GM12801 (cell line): ENCODE results near the gene UBE2U.

Experiments used
- TF ChIP-seq, protein P1 (sequence below): IDR thresholded peaks from one replicate; pipeline ENCODE4 v1.5.1; 2011; ENCODE audit warnings: control low read depth; ENCODE audit not compliant: insufficient read length; ENCODE audit errors: extremely low read depth

Gene UBE2U

DNA sequence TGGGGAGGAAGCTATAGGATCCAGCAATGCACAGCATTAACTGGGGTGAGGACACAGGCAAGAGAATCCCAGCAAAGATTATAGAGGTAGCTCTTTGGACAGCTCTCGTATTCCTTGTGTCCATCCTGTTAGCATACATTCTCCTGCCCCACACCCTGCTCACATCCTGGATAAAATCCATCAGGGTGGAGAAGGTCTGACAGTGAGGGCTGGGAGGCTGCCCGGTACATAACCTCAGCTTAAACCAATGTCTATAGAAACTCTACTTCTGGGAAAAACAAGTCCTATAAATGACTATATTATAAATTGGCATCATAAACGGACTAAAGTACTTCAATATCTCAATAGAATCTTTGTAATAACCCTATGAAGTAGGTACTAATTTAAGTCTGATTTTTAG is 36.8 kb upstream of the UBE2U start:
- TF ChIP-seq, protein P1, sequence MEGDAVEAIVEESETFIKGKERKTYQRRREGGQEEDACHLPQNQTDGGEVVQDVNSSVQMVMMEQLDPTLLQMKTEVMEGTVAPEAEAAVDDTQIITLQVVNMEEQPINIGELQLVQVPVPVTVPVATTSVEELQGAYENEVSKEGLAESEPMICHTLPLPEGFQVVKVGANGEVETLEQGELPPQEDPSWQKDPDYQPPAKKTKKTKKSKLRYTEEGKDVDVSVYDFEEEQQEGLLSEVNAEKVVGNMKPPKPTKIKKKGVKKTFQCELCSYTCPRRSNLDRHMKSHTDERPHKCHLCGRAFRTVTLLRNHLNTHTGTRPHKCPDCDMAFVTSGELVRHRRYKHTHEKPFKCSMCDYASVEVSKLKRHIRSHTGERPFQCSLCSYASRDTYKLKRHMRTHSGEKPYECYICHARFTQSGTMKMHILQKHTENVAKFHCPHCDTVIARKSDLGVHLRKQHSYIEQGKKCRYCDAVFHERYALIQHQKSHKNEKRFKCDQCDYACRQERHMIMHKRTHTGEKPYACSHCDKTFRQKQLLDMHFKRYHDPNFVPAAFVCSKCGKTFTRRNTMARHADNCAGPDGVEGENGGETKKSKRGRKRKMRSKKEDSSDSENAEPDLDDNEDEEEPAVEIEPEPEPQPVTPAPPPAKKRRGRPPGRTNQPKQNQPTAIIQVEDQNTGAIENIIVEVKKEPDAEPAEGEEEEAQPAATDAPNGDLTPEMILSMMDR: no peak

DNA sequence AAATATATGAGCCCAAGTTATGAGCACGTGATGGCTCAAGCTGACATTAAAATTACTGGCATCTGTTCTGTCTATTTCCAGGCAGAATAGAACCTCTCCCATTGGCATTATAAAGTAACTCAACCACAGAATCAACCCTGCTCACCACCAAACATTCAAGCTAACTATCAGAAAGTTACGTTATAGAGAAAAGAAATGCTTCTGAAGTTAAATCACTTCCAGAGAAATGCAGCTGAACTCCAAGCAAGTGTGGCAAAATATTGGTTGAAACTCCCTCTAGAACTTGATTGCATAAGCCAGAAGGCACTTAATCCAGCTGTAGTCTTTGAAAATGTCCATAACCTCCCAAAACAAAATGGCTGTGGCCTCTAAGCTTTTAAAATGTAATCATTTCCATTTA is 36.2 kb upstream of the UBE2U start:
- TF ChIP-seq, protein P1: no peak

DNA sequence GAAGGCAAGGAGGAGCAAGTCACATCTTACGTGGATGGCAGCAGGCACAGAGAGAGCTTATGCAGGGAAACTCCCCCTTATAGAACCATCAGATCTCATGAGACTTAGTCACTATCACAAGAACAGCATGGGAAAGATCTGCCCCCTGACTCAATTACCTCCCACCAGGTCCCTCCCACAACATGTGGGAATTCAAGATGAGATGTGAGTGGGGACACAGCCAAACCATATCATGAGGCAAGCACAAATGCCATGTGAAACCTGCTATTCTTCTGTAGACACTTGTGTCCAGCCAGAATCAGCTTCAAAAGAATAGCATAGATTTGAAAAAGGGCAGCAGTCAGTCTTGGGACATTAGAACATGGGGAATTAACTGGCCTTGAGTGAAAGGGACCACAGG is 32.2 kb upstream of the UBE2U start:
- TF ChIP-seq, protein P1: no peak

DNA sequence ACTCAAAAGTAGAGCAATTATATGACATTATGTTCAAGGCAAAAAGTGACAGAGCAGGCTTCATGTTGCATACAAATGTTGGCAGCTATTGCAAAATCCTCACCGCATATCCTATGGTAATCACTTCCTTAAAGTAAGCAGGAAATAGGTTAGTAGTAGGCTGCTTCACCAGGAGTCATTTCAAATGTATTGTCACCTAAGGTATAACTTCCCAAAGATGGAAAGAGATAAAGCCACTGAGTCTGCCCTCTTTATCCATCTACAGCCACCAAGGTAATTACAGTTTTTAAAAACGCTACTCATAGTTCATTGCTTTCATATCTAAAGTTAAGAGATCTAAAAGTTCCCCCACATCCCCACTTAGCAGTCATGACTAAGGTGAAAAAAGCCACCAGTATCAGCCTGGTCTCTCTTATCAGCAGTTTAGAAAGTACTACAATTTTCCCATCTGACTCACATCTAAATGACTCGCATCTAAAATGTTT is 31.6 kb upstream of the UBE2U start:
- TF ChIP-seq, protein P1: no peak

DNA sequence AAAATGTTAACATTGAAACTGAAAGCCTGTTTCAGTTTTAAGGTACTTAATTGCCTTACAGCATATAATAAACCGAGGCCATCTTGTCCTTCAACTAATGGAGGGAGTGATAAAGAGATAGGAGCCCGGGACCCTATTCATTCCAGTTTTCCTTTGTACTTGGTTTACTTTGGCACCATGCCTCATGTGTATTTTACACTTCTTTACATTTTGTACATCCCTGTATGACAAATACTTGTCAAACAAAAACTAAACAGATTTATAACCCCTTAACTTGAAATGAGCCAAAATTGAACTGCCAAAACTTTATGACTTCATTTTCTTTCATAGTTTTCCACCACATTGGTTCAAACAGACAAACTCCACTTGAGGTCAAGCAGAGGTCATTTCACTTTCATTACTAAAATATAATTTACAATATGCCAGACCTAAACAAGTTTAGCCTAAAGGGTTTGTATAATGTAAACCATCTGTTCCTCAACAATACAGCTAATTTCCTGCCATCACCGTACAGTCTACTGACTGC is 30.9 kb upstream of the UBE2U start:
- TF ChIP-seq, protein P1: no peak

DNA sequence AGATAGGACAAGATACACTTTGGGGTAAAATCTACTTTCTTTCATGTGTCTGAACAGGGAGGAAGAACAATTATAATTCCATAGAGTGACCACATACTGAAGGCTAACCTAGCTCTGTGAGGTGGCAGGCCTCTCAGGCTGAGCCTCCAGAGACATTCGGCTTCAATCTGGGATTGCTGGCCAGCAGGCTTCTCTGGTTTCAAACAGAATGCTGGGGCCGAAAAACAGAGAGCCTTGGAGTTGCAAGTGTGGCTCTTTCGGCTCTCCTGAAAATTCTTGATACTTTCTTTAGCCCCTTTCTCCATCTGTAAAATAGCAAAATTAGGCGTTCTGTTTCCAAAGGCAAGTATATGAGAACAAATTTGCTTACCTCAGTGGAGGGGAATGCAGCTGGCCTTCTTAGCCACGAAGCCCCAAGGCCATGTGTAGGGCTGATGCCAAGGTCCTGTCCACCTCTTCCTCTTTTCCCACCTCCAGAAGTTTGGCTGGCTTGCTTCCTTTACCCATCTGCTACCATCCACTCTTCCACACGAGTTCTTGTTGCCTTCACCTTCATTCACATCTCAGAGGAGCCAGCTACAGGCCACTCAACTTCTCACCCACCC is 30.0 kb upstream of the UBE2U start:
- TF ChIP-seq, protein P1: no peak

DNA sequence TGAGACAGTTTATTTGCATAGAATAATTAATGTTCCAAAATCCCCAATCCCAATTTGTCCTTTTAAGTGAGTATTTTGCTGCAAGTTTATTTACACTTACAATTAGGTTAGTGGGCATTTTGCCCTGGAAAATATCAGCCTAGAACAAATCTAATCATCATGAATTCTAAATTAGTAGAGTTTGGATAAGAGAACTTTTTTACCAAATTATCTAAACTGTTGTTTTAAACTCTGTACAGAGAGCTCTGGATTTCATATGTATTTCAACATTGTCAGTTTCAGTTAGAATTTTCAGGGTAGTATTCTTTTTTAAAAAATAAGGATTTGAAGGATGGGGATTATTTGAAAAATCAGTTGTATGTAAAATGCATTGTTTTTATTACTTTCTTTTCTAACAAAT is 27.8 kb upstream of the UBE2U start:
- TF ChIP-seq, protein P1: no peak
